ENCODE data around the gene TBC1D7. TPM values are rescaled to one million over a fixed set of nuclear protein-coding genes. Genes with fewer than 3 reads are reported as not detected.

The TBC1D7 gene
- polyA plus RNA-seq, 2 of the 4 experiments (the other 2 are of a cell fraction): 34.6 to 55.9 TPM

DNA sequence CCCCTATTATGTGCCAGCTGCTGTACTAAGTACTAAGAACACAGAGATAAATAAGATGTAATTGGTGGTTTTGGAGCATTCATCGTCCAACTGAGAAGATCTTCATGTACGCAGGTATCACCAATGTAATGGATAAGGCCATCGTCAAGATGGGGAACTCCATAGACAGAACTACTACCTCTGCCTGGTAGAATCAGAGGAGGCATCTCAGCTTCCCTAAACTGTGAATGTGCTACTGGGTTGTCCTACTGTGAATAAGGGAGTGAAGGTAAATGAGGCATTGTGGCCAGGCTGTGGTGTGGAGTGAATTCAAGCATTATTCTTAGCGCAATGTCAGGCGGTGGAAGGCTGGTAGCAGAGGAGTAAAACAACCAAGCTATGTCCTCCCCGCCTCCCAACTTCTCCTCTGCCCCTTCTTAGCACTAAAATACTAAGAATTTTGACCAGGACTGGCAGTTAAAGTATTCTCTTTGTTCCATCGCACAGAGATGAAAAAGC is 68.2 kb downstream of the TBC1D7 start:
- Histone ChIP-seq H3K9me3 (no peaks in the 10 kb centered on the region), H3K27ac (no peak overlapping the region), H3K4me2 (no peak overlapping the region), H3K4me3 (no peak overlapping the region), H3K4me1 (no peaks in the 10 kb centered on the region)
- no peak for FAIRE-seq
- ChIA-PET POLR2A (no interaction called here), CTCF (interaction anchor here (1.5 to 1.6 kb wide), 2 partner anchors 10 to 65 kb away, joined by 3 to 4 read pairs; no protein-coding TSS in a partner anchor)
- WGBS (ENCODE audit: missing lambda C conversion rate): 69% methylated on average over 7 of the region's 7 CpGs
- no peak for DNase-seq (ENCODE audit: low read depth in 1 of 2, low spot score in 1 of 2)
- no peak for ATAC-seq
- TF ChIP-seq, protein P1, sequence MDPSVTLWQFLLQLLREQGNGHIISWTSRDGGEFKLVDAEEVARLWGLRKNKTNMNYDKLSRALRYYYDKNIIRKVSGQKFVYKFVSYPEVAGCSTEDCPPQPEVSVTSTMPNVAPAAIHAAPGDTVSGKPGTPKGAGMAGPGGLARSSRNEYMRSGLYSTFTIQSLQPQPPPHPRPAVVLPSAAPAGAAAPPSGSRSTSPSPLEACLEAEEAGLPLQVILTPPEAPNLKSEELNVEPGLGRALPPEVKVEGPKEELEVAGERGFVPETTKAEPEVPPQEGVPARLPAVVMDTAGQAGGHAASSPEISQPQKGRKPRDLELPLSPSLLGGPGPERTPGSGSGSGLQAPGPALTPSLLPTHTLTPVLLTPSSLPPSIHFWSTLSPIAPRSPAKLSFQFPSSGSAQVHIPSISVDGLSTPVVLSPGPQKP (IDR thresholded peaks at IDR 0.05; ENCODE audit: low read depth, low read length): no peak
- TF ChIP-seq E2F6 (IDR thresholded peaks at IDR 0.05; ENCODE audit: borderline replicate concordance, low read depth): no peak
- no peak for TF ChIP-seq HOXA7 (CRISPR knock-in tag; IDR thresholded peaks at IDR 0.05)
- TF ChIP-seq POLR2A (IDR thresholded peaks at IDR 0.05; ENCODE audit: low read length): no peak
- TF ChIP-seq HEYL (CRISPR knock-in tag; IDR thresholded peaks at IDR 0.05): no peak
- TF ChIP-seq HOXB5 (CRISPR knock-in tag; IDR thresholded peaks at IDR 0.05): no peak
- no peak for TF ChIP-seq SMC3 (IDR thresholded peaks at IDR 0.05)
- no peak for TF ChIP-seq ZSCAN20 (CRISPR knock-in tag; IDR thresholded peaks at IDR 0.05)

DNA sequence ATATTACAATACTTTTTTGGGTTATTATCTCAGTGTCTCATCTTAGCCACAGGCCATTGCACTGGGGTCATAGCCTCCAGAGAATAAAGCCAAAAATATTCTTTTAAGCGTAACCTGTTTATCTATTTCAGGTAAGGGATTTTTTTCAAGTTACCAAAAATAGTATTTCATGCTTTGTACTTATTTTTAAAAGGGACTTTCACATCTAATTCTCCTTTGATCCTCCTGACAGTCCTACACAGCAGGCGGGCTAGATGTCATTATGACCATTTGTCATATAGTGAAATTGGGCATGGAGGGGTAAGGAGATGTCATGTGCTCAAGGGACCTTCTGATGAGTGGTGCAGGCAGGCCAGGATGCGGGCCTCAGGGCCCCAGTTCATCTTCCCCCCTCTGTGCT is 68.9 kb downstream of the TBC1D7 start:
- no peaks in the 10 kb centered on the region for H3K4me1 ChIP-seq
- H3K9me3 ChIP-seq: no peaks in the 10 kb centered on the region
- DNase-seq (ENCODE audit: low read depth in 1 of 2, low spot score in 1 of 2) (no peak), FAIRE-seq (no peak), ATAC-seq (no peak)
- H3K4me3 ChIP-seq: no peak overlapping the region
- WGBS (ENCODE audit: missing lambda C conversion rate): 75% methylated on average over 2 of the region's 3 CpGs
- no peak for TF ChIP-seq FOXS1 (CRISPR knock-in tag; IDR thresholded peaks at IDR 0.05)
- no peak overlapping the region for H3K27ac ChIP-seq
- H3K4me2 ChIP-seq: no peak overlapping the region
- ChIA-PET POLR2A (no interaction called here), CTCF (interaction anchor here (0.8 kb wide), 1 partner anchor 10 kb away, joined by 3 read pairs; no protein-coding TSS in a partner anchor)

GRCh38 chr6:13256266-13257001 is 71.9 kb downstream of the TBC1D7 start:
- 66% methylated on average over 2 of the region's 2 CpGs for WGBS (ENCODE audit: missing lambda C conversion rate)
- FAIRE-seq: no peak
- POLR2A ChIA-PET: no interaction called here
- no peak for ATAC-seq
- Histone ChIP-seq H3K27ac (no peak overlapping the region), H3K4me3 (no peak overlapping the region), H3K4me2 (no peak overlapping the region), H3K4me1 (no peaks in the 10 kb centered on the region), H3K9me3 (no peaks in the 10 kb centered on the region)
- CTCF ChIA-PET: no interaction called here
- no peak for TF ChIP-seq PHF8 (IDR thresholded peaks at IDR 0.05; ENCODE audit: borderline replicate concordance, low read depth)
- no peak for TF ChIP-seq GATA3 (IDR thresholded peaks at IDR 0.05; ENCODE audit: borderline replicate concordance)
- TF ChIP-seq BHLHE40 (IDR thresholded peaks at IDR 0.05; ENCODE audit: low read depth, low read length): no peak
- no peak for TF ChIP-seq FOSB (CRISPR knock-in tag; IDR thresholded peaks at IDR 0.05)
- TF ChIP-seq, protein P2, sequence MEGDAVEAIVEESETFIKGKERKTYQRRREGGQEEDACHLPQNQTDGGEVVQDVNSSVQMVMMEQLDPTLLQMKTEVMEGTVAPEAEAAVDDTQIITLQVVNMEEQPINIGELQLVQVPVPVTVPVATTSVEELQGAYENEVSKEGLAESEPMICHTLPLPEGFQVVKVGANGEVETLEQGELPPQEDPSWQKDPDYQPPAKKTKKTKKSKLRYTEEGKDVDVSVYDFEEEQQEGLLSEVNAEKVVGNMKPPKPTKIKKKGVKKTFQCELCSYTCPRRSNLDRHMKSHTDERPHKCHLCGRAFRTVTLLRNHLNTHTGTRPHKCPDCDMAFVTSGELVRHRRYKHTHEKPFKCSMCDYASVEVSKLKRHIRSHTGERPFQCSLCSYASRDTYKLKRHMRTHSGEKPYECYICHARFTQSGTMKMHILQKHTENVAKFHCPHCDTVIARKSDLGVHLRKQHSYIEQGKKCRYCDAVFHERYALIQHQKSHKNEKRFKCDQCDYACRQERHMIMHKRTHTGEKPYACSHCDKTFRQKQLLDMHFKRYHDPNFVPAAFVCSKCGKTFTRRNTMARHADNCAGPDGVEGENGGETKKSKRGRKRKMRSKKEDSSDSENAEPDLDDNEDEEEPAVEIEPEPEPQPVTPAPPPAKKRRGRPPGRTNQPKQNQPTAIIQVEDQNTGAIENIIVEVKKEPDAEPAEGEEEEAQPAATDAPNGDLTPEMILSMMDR (IDR thresholded peaks at IDR 0.05): no peak
- no peak for TF ChIP-seq MAZ (IDR thresholded peaks at IDR 0.05; ENCODE audit: borderline replicate concordance, low read depth, low read length)
- TF ChIP-seq, protein P1 (IDR thresholded peaks at IDR 0.05; ENCODE audit: low read depth, low read length): no peak
- TF ChIP-seq KDM5A (IDR thresholded peaks at IDR 0.05): no peak
- TF ChIP-seq RAD21 (conservative IDR thresholded peaks at IDR 0.05 in 1 of 2, IDR thresholded peaks at IDR 0.05 in 1 of 2): no peak
- TF ChIP-seq CBX2 (IDR thresholded peaks at IDR 0.05; ENCODE audit: borderline replicate concordance, low read depth): no peak
- no peak for TF ChIP-seq HEYL (CRISPR knock-in tag; IDR thresholded peaks at IDR 0.05)
- TF ChIP-seq SREBF2 (IDR thresholded peaks at IDR 0.05): no peak
- no peak for TF ChIP-seq JUN (IDR thresholded peaks at IDR 0.05)
- TF ChIP-seq HOXA7 (CRISPR knock-in tag; IDR thresholded peaks at IDR 0.05): no peak
- no peak for TF ChIP-seq E2F6 (IDR thresholded peaks at IDR 0.05; ENCODE audit: borderline replicate concordance, low read depth)
- no peak for TF ChIP-seq KDM1A (IDR thresholded peaks at IDR 0.05; ENCODE audit: low read depth)
- TF ChIP-seq, protein P3, sequence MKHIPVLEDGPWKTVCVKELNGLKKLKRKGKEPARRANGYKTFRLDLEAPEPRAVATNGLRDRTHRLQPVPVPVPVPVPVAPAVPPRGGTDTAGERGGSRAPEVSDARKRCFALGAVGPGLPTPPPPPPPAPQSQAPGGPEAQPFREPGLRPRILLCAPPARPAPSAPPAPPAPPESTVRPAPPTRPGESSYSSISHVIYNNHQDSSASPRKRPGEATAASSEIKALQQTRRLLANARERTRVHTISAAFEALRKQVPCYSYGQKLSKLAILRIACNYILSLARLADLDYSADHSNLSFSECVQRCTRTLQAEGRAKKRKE (CRISPR knock-in tag; IDR thresholded peaks at IDR 0.05; ENCODE audit: low read depth): no peak
- DNase-seq (ENCODE audit: low read depth in 1 of 2, low spot score in 1 of 2): no peak

All from A549 (cell line).